Measurements from ENCODE around the gene SULT1A2. TPM values are rescaled to one million over a fixed set of nuclear protein-coding genes. Genes with fewer than 3 reads are reported as not detected.
"Not testable (repeated sequence)": the region's sequence is repeated elsewhere in the genome, so short reads cannot be mapped to it uniquely, and the experiment has no call there.

Gene SULT1A2
- polyA plus RNA-seq, 6 donors from 2014 or later = 0.20 TPM; not detected in 5

GRCh38 chr16:28553776-28554633 lies 42.8 kb downstream of the SULT1A2 start, which contains the start of gene SGF29:
Gene SGF29, plus strand, starts transcription at chr16:28553920. Its CDS starts 27,150 bp downstream, at chr16:28581070.
- Mint-ChIP-seq H3K27ac (peak within 1 kb of the TSS; percentile 93 to 99 (median 97)), H3K27me3 (peaks cover 0 to 3% (median 0%) of the 10 kb centered on the region in 3 donors), H3K9me3 (no peaks in the 10 kb centered on the region), H3K36me3 (no peaks in the 10 kb centered on the region), H3K4me1 (peaks cover 15 to 43% (median 34%) of the 10 kb centered on the region in 3 donors), H3K4me3 (peak within 1 kb of the TSS; percentile 84 to 96 (median 92))
- ATAC-seq (ENCODE audit: low read depth in 2 of 2) = peak; percentile 88 to 89
- DNase-seq = peak; percentile 91

DNA sequence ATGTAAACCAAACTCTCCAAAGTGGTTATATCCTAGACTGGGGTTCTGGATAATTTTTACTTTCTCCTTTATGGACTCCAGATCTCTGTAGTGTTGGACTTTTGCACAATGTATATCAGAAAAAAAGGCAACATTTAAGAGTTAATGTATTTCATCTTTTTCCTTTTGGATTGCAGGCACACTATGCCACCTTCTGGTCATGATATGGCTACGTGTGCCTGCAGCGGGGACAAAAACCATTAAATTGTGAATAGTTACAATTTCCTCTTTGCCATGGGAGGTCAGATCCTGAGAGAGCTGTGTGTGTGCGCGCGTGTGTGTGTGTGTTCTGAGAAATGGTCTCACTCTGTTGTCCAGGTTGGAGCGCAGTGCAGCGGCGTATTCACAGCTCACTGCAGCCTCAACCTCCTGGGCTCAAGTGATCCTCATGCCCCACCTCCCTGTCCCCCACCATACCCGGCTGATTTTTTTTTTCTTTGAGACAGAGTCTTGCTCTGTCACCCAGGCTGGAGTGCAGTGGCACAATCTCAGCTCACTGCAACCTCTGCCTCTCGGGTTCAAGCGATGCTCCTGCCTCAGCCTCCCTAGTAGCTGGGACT lies 47.5 kb downstream of the SULT1A2 start:
- H3K9me3 Mint-ChIP-seq = no peaks in the 10 kb centered on the region

DNA sequence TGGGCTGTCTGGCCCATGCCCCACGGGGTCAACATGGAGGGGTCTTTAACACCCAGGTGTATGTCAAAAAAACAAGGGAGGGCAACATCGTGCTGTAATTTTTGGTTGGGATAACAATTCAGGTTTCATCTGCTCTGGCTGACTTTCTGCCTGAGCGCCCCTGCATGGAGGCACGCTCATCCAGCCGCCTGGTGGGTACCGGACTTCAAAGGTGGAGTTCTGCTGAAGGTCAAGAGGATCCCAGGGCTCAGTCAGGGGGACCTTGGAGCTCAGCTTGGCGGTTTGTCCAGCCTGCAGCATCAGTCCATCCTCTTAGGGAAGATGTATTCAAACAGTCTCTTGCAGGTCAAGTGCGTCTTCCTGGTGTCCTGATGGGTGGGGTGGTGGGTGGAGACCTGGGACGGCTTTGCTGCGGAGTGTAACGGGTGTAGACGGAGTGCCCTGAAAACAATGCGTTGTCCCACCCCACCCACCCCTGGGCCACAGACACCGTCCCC lies 48.5 kb downstream of the SULT1A2 start:
- Mint-ChIP-seq H3K36me3 (no peaks in the 10 kb centered on the region), H3K4me3 (no peak overlapping the region), H3K27me3 (peaks cover 3 to 14% (median 7%) of the 10 kb centered on the region in 3 donors), H3K27ac (no peak overlapping the region), H3K9me3 (no peaks in the 10 kb centered on the region), H3K4me1 (peaks cover 0 to 10% (median 3%) of the 10 kb centered on the region in 3 donors)
- no peak for ATAC-seq (ENCODE audit: low read depth in 2 of 2)
- no peak for DNase-seq

More for the DNA sequence above, 47.5 kb downstream of the SULT1A2 start:
- H3K4me3 Mint-ChIP-seq = peak overlapping the region in 1 of 8 donors; percentile 13
- H3K27me3 Mint-ChIP-seq = peaks cover 3 to 14% (median 7%) of the 10 kb centered on the region in 3 donors
- ATAC-seq (ENCODE audit: low read depth in 2 of 2) (no peak), DNase-seq (no peak)
- no peaks in the 10 kb centered on the region for H3K36me3 Mint-ChIP-seq
- no peak overlapping the region for H3K27ac Mint-ChIP-seq
- H3K4me1 Mint-ChIP-seq = peaks cover 4 to 17% (median 9%) of the 10 kb centered on the region in 3 donors

DNA sequence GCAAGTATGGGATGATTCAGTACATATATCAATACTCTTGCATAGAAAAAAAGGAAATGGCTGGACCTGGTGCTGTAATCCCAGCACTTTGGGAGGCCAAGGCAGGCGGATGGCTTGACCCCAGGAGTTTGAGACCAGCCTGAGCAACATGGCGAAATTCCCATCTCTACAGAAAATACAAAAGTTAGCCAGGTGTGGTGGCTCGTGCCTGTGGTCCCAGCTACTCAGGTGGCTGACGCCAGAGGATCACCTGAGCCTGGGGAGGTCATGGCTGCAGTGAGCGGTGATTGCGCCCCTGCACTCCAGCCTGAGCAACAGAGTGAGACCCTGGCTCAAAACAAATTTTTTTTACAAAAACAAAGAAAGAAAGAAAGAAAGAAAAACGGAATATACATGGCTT lies 50.2 kb downstream of the SULT1A2 start:
- Mint-ChIP-seq H3K27me3 (peaks cover 7 to 25% (median 15%) of the 10 kb centered on the region in 3 donors), H3K27ac (no peak overlapping the region), H3K36me3 (no peaks in the 10 kb centered on the region), H3K4me3 (no peak overlapping the region), H3K9me3 (no peaks in the 10 kb centered on the region), H3K4me1 (peaks cover 9 to 14% (median 10%) of the 10 kb centered on the region in 3 donors)
- ATAC-seq (ENCODE audit: low read depth in 2 of 2) = no peak
- no peak for DNase-seq

DNA sequence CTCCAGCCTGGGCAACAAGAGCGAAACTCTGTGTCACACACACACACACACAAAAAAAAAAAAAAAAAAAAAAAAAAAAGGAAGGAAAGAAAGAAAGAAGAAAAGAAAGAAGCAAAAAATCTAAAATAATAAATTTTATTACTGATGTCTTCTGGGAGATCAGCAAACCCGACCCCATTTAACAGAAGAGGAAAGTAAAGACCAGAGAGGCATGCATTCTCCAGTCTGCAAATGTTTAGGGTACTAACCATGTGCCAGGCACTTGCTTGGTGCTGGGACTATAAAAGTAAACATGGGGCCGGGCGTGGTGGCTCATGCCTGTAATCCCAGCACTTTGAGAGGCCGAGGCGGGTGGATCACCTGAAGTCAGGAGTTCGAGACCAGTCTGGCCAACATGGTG lies 50.9 kb downstream of the SULT1A2 start:
- Mint-ChIP-seq H3K4me1 (peaks cover 9 to 14% (median 10%) of the 10 kb centered on the region in 3 donors), H3K27me3 (peaks cover 7 to 26% (median 15%) of the 10 kb centered on the region in 3 donors)
- not testable (repeated sequence) for H3K4me3 Mint-ChIP-seq; ATAC-seq (ENCODE audit: low read depth in 2 of 2); H3K9me3 Mint-ChIP-seq; DNase-seq; H3K36me3 Mint-ChIP-seq; H3K27ac Mint-ChIP-seq

DNA sequence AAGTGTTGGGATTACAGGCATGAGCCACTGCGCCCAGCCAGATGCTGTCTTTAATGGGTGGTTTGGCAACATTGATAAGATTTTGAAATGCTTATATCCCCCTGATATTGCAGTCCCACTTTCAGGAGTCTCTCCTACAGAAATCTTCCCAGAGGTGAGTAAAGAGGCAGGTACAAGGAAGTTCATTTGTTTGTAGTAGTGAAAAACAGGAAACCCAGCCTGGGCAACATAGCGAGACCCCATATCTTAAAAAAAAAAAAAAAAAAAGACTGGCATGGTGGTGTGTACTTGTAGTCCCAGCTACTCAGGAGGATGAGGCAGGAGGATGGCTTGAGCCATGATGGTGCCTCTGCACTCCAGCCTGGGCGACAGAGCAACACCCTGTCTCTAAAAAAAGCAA lies 51.9 kb downstream of the SULT1A2 start:
- H3K27ac Mint-ChIP-seq = peak overlapping the region in 1 of 6 donors; percentile 22

GRCh38 chr16:28543072-28543471 lies 53.8 kb downstream of the SULT1A2 start:
- Mint-ChIP-seq H3K9me3 (no peaks in the 10 kb centered on the region), H3K27me3 (peaks cover 4 to 31% (median 13%) of the 10 kb centered on the region in 3 donors), H3K36me3 (no peaks in the 10 kb centered on the region), H3K4me3 (peak overlapping the region in 3 of 8 donors; percentile 6 to 69 (median 9)), H3K4me1 (peaks cover 7 to 10% (median 9%) of the 10 kb centered on the region in 3 donors), H3K27ac (no peak overlapping the region)
- DNase-seq (peak; percentile 4), ATAC-seq (ENCODE audit: low read depth in 2 of 2) (peak; percentile 71 to 75)

More for the DNA sequence above, 51.9 kb downstream of the SULT1A2 start:
- H3K27me3 Mint-ChIP-seq = peaks cover 7 to 26% (median 15%) of the 10 kb centered on the region in 3 donors
- DNase-seq (no peak), ATAC-seq (ENCODE audit: low read depth in 2 of 2) (no peak)
- H3K9me3 Mint-ChIP-seq = no peaks in the 10 kb centered on the region
- no peaks in the 10 kb centered on the region for H3K36me3 Mint-ChIP-seq
- H3K4me3 Mint-ChIP-seq = no peak overlapping the region
- H3K4me1 Mint-ChIP-seq = peaks cover 9 to 14% (median 10%) of the 10 kb centered on the region in 3 donors

DNA sequence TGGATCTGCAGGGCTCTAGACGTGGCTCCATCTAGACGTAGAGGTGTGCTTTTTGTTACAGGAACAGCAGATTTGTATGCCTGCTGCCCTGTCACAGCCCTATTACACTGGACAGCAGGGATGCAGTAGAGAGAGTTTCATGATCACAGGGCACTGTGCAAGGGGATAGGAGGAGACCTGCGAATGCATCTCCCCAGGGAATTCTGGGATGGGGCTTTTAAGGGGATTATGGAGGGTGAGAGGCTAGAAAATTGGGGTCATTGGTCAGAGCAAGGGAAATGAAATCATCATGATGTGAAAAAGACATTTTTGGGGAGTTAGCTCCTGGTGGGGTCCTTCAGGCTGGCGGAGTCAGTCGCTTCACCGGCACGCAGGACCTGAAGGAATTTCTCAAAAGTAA lies 54.2 kb downstream of the SULT1A2 start:
- H3K36me3 Mint-ChIP-seq = no peaks in the 10 kb centered on the region
- no peak overlapping the region for H3K27ac Mint-ChIP-seq
- ATAC-seq (ENCODE audit: low read depth in 2 of 2) = no peak
- H3K4me1 Mint-ChIP-seq = peaks cover 7 to 10% (median 9%) of the 10 kb centered on the region in 3 donors
- peaks cover 4 to 31% (median 15%) of the 10 kb centered on the region in 3 donors for H3K27me3 Mint-ChIP-seq
- no peaks in the 10 kb centered on the region for H3K9me3 Mint-ChIP-seq
- H3K4me3 Mint-ChIP-seq = peak overlapping the region in 2 of 8 donors; percentile 6 to 69
- no peak for DNase-seq

Other genes with a start within 250 kb of the SULT1A2 start
- gene NPIPB6, start 233.5 kb downstream of the SULT1A2 start, polyA plus RNA-seq (ENCODE audit: low read depth in 6 of 6) = under 1 TPM in 3 of 6 donors, not detected in 3; 0.17 to 0.48 (median 0.34) TPM
- gene EIF3CL, start 193.2 kb downstream of the SULT1A2 start, polyA plus RNA-seq (ENCODE audit: low read depth in 6 of 6) = 10 to 100 TPM in 4 of 6 donors, 1 to 10 TPM in 2; 7.4 to 30.6 (median 23.4) TPM
- under 1 TPM in 1 of 6 donors, not detected in 5; 0.24 TPM for gene NPIPB7, start 124.7 kb downstream of the SULT1A2 start, polyA plus RNA-seq (ENCODE audit: low read depth in 6 of 6)
- 10 to 100 TPM in 5 of 6 donors, 1 to 10 TPM in 1; 2.7 to 21.2 (median 17.6) TPM for gene CLN3, start 105.0 kb downstream of the SULT1A2 start, polyA plus RNA-seq (ENCODE audit: low read depth in 6 of 6)
- under 1 TPM in 2 of 6 donors, not detected in 4; 0.08 to 0.13 TPM for gene APOBR, start 102.4 kb downstream of the SULT1A2 start, polyA plus RNA-seq (ENCODE audit: low read depth in 6 of 6)
- gene IL27, start 90.2 kb downstream of the SULT1A2 start, polyA plus RNA-seq (ENCODE audit: low read depth in 6 of 6) = not detected
- not detected for gene NUPR1, start 58.1 kb downstream of the SULT1A2 start, polyA plus RNA-seq (ENCODE audit: low read depth in 6 of 6)
- 10 to 100 TPM; 35.1 to 66.2 (median 50.2) TPM for gene SGF29, start 43.1 kb downstream of the SULT1A2 start, polyA plus RNA-seq (ENCODE audit: low read depth in 6 of 6)
- 1 to 10 TPM in 3 of 6 donors, under 1 TPM in 2, not detected in 1; 0.90 to 3.6 (median 1.2) TPM for gene SULT1A1, start 13.0 kb upstream of the SULT1A2 start, polyA plus RNA-seq (ENCODE audit: low read depth in 6 of 6)
- not detected for gene NPIPB8, start 41.0 kb upstream of the SULT1A2 start, polyA plus RNA-seq (ENCODE audit: low read depth in 6 of 6)
- 100 to 1,000 TPM; 140 to 243 (median 203) TPM for gene EIF3C, start 114.4 kb upstream of the SULT1A2 start, polyA plus RNA-seq (ENCODE audit: low read depth in 6 of 6)
- 1 to 10 TPM in 1 of 6 donors, under 1 TPM in 4, not detected in 1; 0.29 to 1.1 (median 0.64) TPM for gene NPIPB9, start 154.7 kb upstream of the SULT1A2 start, polyA plus RNA-seq (ENCODE audit: low read depth in 6 of 6)
- gene ATXN2L, start 225.9 kb upstream of the SULT1A2 start, polyA plus RNA-seq (ENCODE audit: low read depth in 6 of 6) = 10 to 100 TPM in 5 of 6 donors, 1 to 10 TPM in 1; 3.6 to 38.2 (median 20.0) TPM
- gene TUFM, start 249.3 kb upstream of the SULT1A2 start, polyA plus RNA-seq (ENCODE audit: low read depth in 6 of 6) = 100 to 1,000 TPM; 123 to 231 (median 129) TPM